Left kidney (tissue), 8 donors: ENCODE data around the gene ACTR8. TPM values are rescaled to one million over a fixed set of nuclear protein-coding genes. Genes with fewer than 3 reads are reported as not detected.
A peak's percentile ranks its signal among the peaks of the same experiment; 100 is the strongest.
"Not testable (repeated sequence)": the region's sequence is repeated elsewhere in the genome, so short reads cannot be mapped to it uniquely, and the experiment has no call there.

Source experiments
- DNase-seq: peaks from one replicate; pipeline ENCODE4 v3.0.0-alpha.2; 2013
- long read RNA-seq, 8 donors: transcript quantifications; one replicate each; lab custom pipeline, GENCODE V29; 2026
- polyA plus RNA-seq: library from polyadenylated mRNA; unstranded; fragments of 120-200 nt; gene quantifications from one replicate; pipeline ENCODE4 v1.2.1, GENCODE V29; 2013; ENCODE audit not compliant: insufficient read length

ACTR8 gene
- polyA plus RNA-seq = 51.6 TPM
- long read RNA-seq, donor 1, transcript ACTR8-201 (13 exons, 3,629 nt) = major isoform, 7 of 18 reads
- long read RNA-seq, donor 1, partial matches to known transcripts = 8 of 18 reads
- long read RNA-seq, donor 1, other reads (novel, unspliced or antisense) = 0 of 18 reads
- long read RNA-seq, donor 2, partial matches to known transcripts = 5 of 9 reads
- long read RNA-seq, donor 2, other reads (novel, unspliced or antisense) = 0 of 9 reads
- long read RNA-seq, donor 3, partial matches to known transcripts = 5 of 12 reads
- long read RNA-seq, donor 3, other reads (novel, unspliced or antisense) = 0 of 12 reads
- long read RNA-seq, donor 4 = 0 reads
- long read RNA-seq, donor 5, transcript ACTR8-201 (13 exons, 3,629 nt) = major isoform, 8 of 9 reads
- long read RNA-seq, donor 5, partial matches to known transcripts = 0 of 9 reads
- long read RNA-seq, donor 5, other reads (novel, unspliced or antisense) = 0 of 9 reads
- long read RNA-seq, donor 6, partial matches to known transcripts = 0 of 5 reads
- long read RNA-seq, donor 6, other reads (novel, unspliced or antisense) = 0 of 5 reads
- long read RNA-seq, donor 7, transcript ACTR8-201 (13 exons, 3,629 nt) = major isoform, 8 of 15 reads
- long read RNA-seq, donor 7, partial matches to known transcripts = 5 of 15 reads
- long read RNA-seq, donor 7, other reads (novel, unspliced or antisense) = 0 of 15 reads
- long read RNA-seq, donor 8, partial matches to known transcripts = 0 of 3 reads
- long read RNA-seq, donor 8, other reads (novel, unspliced or antisense) = 0 of 3 reads

GRCh38 chr3:53881691-53882593 lies at the start of gene ACTR8:
ACTR8 (minus strand) TSS chr3:53882152; CDS start chr3:53882101, 51 bp downstream.
- peak; percentile 88 for DNase-seq

- not testable (repeated sequence) for DNase-seq
Measured at GRCh38 chr3:53927208-53927872, 45.4 kb upstream of the ACTR8 start.

GRCh38 chr3:53921296-53921695 lies 39.3 kb upstream of the ACTR8 start:
- no peak for DNase-seq

- no peak for DNase-seq
Measured at GRCh38 chr3:53919741-53920140, 37.8 kb upstream of the ACTR8 start.

GRCh38 chr3:53913401-53913800 lies 31.4 kb upstream of the ACTR8 start:
- no peak for DNase-seq

GRCh38 chr3:53902711-53903110 lies 20.8 kb upstream of the ACTR8 start:
- DNase-seq = no peak

GRCh38 chr3:53902067-53902466 lies 20.1 kb upstream of the ACTR8 start:
- DNase-seq = no peak

GRCh38 chr3:53900666-53901331 lies 18.8 kb upstream of the ACTR8 start:
- DNase-seq = no peak

GRCh38 chr3:53899750-53900149 lies 17.8 kb upstream of the ACTR8 start:
- no peak for DNase-seq

- no peak for DNase-seq
Measured at GRCh38 chr3:53892286-53892637, 10.3 kb upstream of the ACTR8 start.

- DNase-seq = peak; percentile 99
Measured at GRCh38 chr3:53891497-53892285, 9.7 kb upstream of the ACTR8 start, which contains the start of gene SELENOK. SELENOK (minus strand) TSS chr3:53891859.

GRCh38 chr3:53890726-53891475 lies 8.9 kb upstream of the ACTR8 start:
- peak; percentile 36 for DNase-seq

- DNase-seq = no peak
Measured at GRCh38 chr3:53888232-53888631, 6.3 kb upstream of the ACTR8 start.

- DNase-seq = no peak
Measured at GRCh38 chr3:53887446-53887845, 5.5 kb upstream of the ACTR8 start.

GRCh38 chr3:53885239-53885638 lies 3.3 kb upstream of the ACTR8 start:
- DNase-seq = no peak

GRCh38 chr3:53884623-53885022 lies 2.7 kb upstream of the ACTR8 start:
- DNase-seq = no peak

GRCh38 chr3:53883008-53883407 lies 1.1 kb upstream of the ACTR8 start:
- DNase-seq = no peak

GRCh38 chr3:53880396-53881345 lies 1.3 kb downstream of the ACTR8 start:
- DNase-seq = no peak
